Heart left ventricle (tissue), 16 donors: Measurements from ENCODE around the gene ZNF700. TPM values are rescaled to one million over a fixed set of nuclear protein-coding genes. Genes with fewer than 3 reads are reported as not detected.

Experiments used
- ATAC-seq, 4 donors: fragments of 200-7000 bp; cut with Tn5 transposase; one replicate each; pipeline ENCODE4 v1.9.1; 2020 to 2022; ENCODE audit warnings: moderate library complexity in 4 of 4, mild to moderate bottlenecking in 3 of 4, moderate number of reproducible peaks in 1 of 4
- DNase-seq, 5 donors: peaks; one replicate each; pipeline ENCODE4 v3.0.0-alpha.2; 2020
- H3K27ac ChIP-seq, 12 donors: fragments of 200-600 bp; sonication (generic) in 4 of 12; one replicate each; pipeline versions ENCODE4 v1.5.0 to v1.8.0; 2016 to 2022; ENCODE audit warnings: mild to moderate bottlenecking in 2 of 12
- H3K27me3 ChIP-seq, 9 donors: fragments of 200-600 bp; sonication (generic) in 2 of 9; one replicate each; pipeline versions ENCODE4 v1.5.1 to v1.8.0; 2016 to 2022; ENCODE audit warnings: mild to moderate bottlenecking in 3 of 9
- H3K36me3 ChIP-seq, 9 donors: fragments of 200-600 bp; sonication (generic) in 2 of 9; one replicate each; pipeline versions ENCODE4 v1.5.0 to v1.8.0; 2018 to 2022; ENCODE audit warnings: mild to moderate bottlenecking in 2 of 9
- H3K4me1 ChIP-seq, 12 donors: fragments of 200-600 bp; sonication (generic) in 4 of 12; one replicate each; pipeline versions ENCODE4 v1.5.0 to v1.8.0; 2016 to 2022; ENCODE audit warnings: mild to moderate bottlenecking in 3 of 12
- H3K4me3 ChIP-seq, 12 donors: fragments of 200-600 bp; sonication (generic) in 4 of 12; one replicate each; pipeline versions ENCODE4 v1.5.0 to v1.8.0; 2017 to 2022; ENCODE audit warnings: mild to moderate bottlenecking in 9 of 12, moderate library complexity in 4 of 12
- H3K9me3 ChIP-seq, 12 donors: fragments of 200-600 bp; sonication (generic) in 4 of 12; one replicate each; pipeline versions ENCODE4 v1.5.0 to v1.8.0; 2016 to 2022; ENCODE audit warnings: mild to moderate bottlenecking in 1 of 12
- CTCF ChIP-seq, 12 donors: fragments of 200-600 bp; sonication (generic) in 4 of 12; IDR thresholded peaks; one replicate each; pipeline versions ENCODE4 v1.5.0 to v1.8.0; 2018 to 2022; ENCODE audit warnings: antibody characterized with exemption in 12 of 12, mild to moderate bottlenecking in 5 of 12
- POLR2A ChIP-seq, 2 donors: fragments of 450-650 bp; IDR thresholded peaks; one replicate each; pipeline ENCODE4 v1.6.1; 2017; ENCODE audit warnings: antibody characterized with exemption in 2 of 2, mild to moderate bottlenecking in 2 of 2, moderate library complexity in 2 of 2
- WGBS, 4 donors: extraction: QIAGEN DNeasy Blood & Tissue Kit in 2 of 4; methylation state at CpG; one replicate each; pipeline versions ENCODE4 v1.1.5 to v1.1.7; 2013 to 2018; 5-methylcytosine and 5-hydroxymethylcytosine counted together
- intact Hi-C, 10 donors: fragments of 100-400 bp; cut with DNase I; formaldehyde crosslinking; loops; one replicate each; pipeline versions ENCODE4 v1.11.1 to v1.14.2; 2022
- polyA plus RNA-seq, 2 donors: library from polyadenylated mRNA; stranded (reverse); fragments of 200-250 nt; gene quantifications; one replicate each; pipeline ENCODE4 v1.2.3, GENCODE V29; 2013
- total RNA-seq, 9 donors: library from RNA; depleted of rRNA in 2 of 9; stranded (reverse); fragments of >200 nt in 2 of 9; fragmentation: NEBNext Ultra II Directional in 3 of 9; extraction: Animal tissue kit (Norgen Biotek cat#: 25700) in 3 of 9; gene quantifications; one replicate each; pipeline versions ENCODE4 v1.1.0 to v1.2.4, GENCODE V29; 2016 to 2023
- donor health status: ischemic (EF 13 %, LVEDD 7.1; RV severe dilation, severe dysfunction).
- donor health status: healthy with polysubstance abuse.
- donor health status: DM: no; HTN: yes; CAD: no.
- donor health status: DM: no; HTN: no; CAD: no.
- donor health status: ischemic (EF 25% LVEDD 6.9; RV normal size, moderate dysfunction).
- donor health status: ischemic (EF 25% LVEDD 5.7; RV mildly dilated, moderate dysfunction).
- donor health status: healthy.
- donor health status: DM: yes; HTN: yes; CAD: no.
- donor health status: ischemic (EF 35%, LVEDD 5.7; RV mildly dilated, moderate dysfunction).
- donor health status: nonischemic (EF 11% LVEDD 7.7; RV severe dilation, severe dysfunction).
- donor health status: DM: yes; HTN: yes; CAD: no.
- donor health status: PGD.
- donor health status: ischemic (EF 29% LVEDD 5.4; RV normal size, mild dysfunction).
- donor health status: nonischemic (EF 23%, LVEDD 6.1; RV moderate dilation, normal function).

ZNF700 gene
- total and polyA plus RNA-seq, 11 donors: 2.2 to 7.5 (median 3.8) TPM

- peaks cover 2 to 82% (median 7%) of the 10 kb centered on the region in 9 donors for H3K36me3 ChIP-seq
- H3K9me3 ChIP-seq: peaks cover 0 to 95% (median 68%) of the 10 kb centered on the region in 12 donors
- 96 to 99% (median 98%) methylated on average over 10 of the region's 10 CpGs for WGBS, 4 donors
Measured at GRCh38 chr19:11942008-11942842, 17.3 kb downstream of the ZNF700 start.

GRCh38 chr19:11942843-11943108 lies 17.9 kb downstream of the ZNF700 start:
- DNase-seq (no peak), ATAC-seq (no peak)
- Histone ChIP-seq H3K27ac (no peak overlapping the region), H3K4me1 (no peaks in the 10 kb centered on the region), H3K9me3 (peaks cover 0 to 96% (median 73%) of the 10 kb centered on the region in 12 donors), H3K4me3 (no peak overlapping the region), H3K27me3 (no peaks in the 10 kb centered on the region), H3K36me3 (peaks cover 4 to 84% (median 13%) of the 10 kb centered on the region in 9 donors)
- TF ChIP-seq POLR2A (IDR thresholded peaks at IDR 0.05) (no peak), CTCF (IDR thresholded peaks at IDR 0.05) (no peak)
- intact Hi-C loops: no loop called here

More at GRCh38 chr19:11942008-11942842, 17.3 kb downstream of the ZNF700 start:
- Histone ChIP-seq H3K27me3 (no peaks in the 10 kb centered on the region), H3K27ac (no peak overlapping the region), H3K4me1 (no peaks in the 10 kb centered on the region), H3K4me3 (no peak overlapping the region)
- DNase-seq (no peak), ATAC-seq (no peak)
- TF ChIP-seq POLR2A (IDR thresholded peaks at IDR 0.05) (no peak), CTCF (IDR thresholded peaks at IDR 0.05) (no peak)
- intact Hi-C loops: no loop called here

GRCh38 chr19:11944656-11945055 lies 19.7 kb downstream of the ZNF700 start:
- TF ChIP-seq POLR2A (IDR thresholded peaks at IDR 0.05): no peak
- no peak for TF ChIP-seq CTCF (IDR thresholded peaks at IDR 0.05)
- H3K36me3 ChIP-seq: peaks cover 21 to 95% (median 31%) of the 10 kb centered on the region in 9 donors
- intact Hi-C loops: no loop called here
- no peaks in the 10 kb centered on the region for H3K27me3 ChIP-seq
- no peaks in the 10 kb centered on the region for H3K4me1 ChIP-seq
- no peak overlapping the region for H3K4me3 ChIP-seq
- H3K9me3 ChIP-seq: peaks cover 5 to 100% (median 85%) of the 10 kb centered on the region in 12 donors
- no peak overlapping the region for H3K27ac ChIP-seq
- WGBS, 4 donors: 88 to 99% (median 96%) methylated on average over 4 of the region's 4 CpGs
- ATAC-seq (no peak), DNase-seq (no peak)

GRCh38 chr19:11948646-11949045 lies 23.7 kb downstream of the ZNF700 start:
- Histone ChIP-seq H3K27ac (no peak overlapping the region), H3K4me1 (no peaks in the 10 kb centered on the region), H3K9me3 (peaks cover 8 to 100% (median 92%) of the 10 kb centered on the region in 12 donors), H3K36me3 (peaks cover 23 to 91% (median 39%) of the 10 kb centered on the region in 9 donors), H3K4me3 (no peak overlapping the region), H3K27me3 (no peaks in the 10 kb centered on the region)
- DNase-seq: no peak
- ATAC-seq: no peak
- 94 to 98% (median 96%) methylated on average over 3 of the region's 3 CpGs for WGBS, 4 donors
- intact Hi-C loops: no loop called here
- TF ChIP-seq POLR2A (IDR thresholded peaks at IDR 0.05) (no peak), CTCF (IDR thresholded peaks at IDR 0.05) (no peak)
